Measurements from ENCODE around the gene BIN2. TPM values are rescaled to one million over a fixed set of nuclear protein-coding genes. Genes with fewer than 3 reads are reported as not detected.

The BIN2 gene
- 93.8 TPM for polyA plus RNA-seq

- no peaks in the 10 kb centered on the region for H3K27me3 Mint-ChIP-seq
Observed at GRCh38 chr12:51323966-51324895, at the start of gene BIN2. Gene BIN2 (minus strand): TSS chr12:51324174. CDS start chr12:51324102, 72 bp downstream.

GRCh38 chr12:51373187-51373586 lies 49.2 kb upstream of the BIN2 start:
- peaks cover 11% of the 10 kb centered on the region for H3K36me3 Mint-ChIP-seq
- no peak overlapping the region for H3K27ac Mint-ChIP-seq
- H3K4me3 Mint-ChIP-seq: no peak overlapping the region
- peaks cover 18 to 22% (median 19%) of the 10 kb centered on the region in 3 donors for H3K4me1 Mint-ChIP-seq
- no peaks in the 10 kb centered on the region for H3K9me3 Mint-ChIP-seq
- peaks cover 13% of the 10 kb centered on the region for H3K27me3 Mint-ChIP-seq

More at GRCh38 chr12:51323966-51324895, at the start of gene BIN2:
- H3K9me3 Mint-ChIP-seq: no peaks in the 10 kb centered on the region
- peak within 1 kb of the TSS; percentile 93 to 98 (median 94) for H3K27ac Mint-ChIP-seq
- H3K4me1 Mint-ChIP-seq: peaks cover 61 to 65% (median 62%) of the 10 kb centered on the region in 3 donors
- peaks cover 15% of the 10 kb centered on the region for H3K36me3 Mint-ChIP-seq
- H3K4me3 Mint-ChIP-seq: peak within 1 kb of the TSS; percentile 91 to 97 (median 94)

- peaks cover 4% of the 10 kb centered on the region for H3K36me3 Mint-ChIP-seq
- H3K9me3 Mint-ChIP-seq: no peaks in the 10 kb centered on the region
- peaks cover 19 to 28% (median 25%) of the 10 kb centered on the region in 3 donors for H3K4me1 Mint-ChIP-seq
- H3K27ac Mint-ChIP-seq: peak overlapping the region in 1 of 3 donors; percentile 14
- no peak overlapping the region for H3K4me3 Mint-ChIP-seq
- peaks cover 13% of the 10 kb centered on the region for H3K27me3 Mint-ChIP-seq
Observed at GRCh38 chr12:51372021-51372420, 48.0 kb upstream of the BIN2 start.

- H3K4me1 Mint-ChIP-seq: peaks cover 19 to 28% (median 25%) of the 10 kb centered on the region in 3 donors
- peak overlapping the region in 1 of 4 donors; percentile 50 for H3K4me3 Mint-ChIP-seq
- no peaks in the 10 kb centered on the region for H3K9me3 Mint-ChIP-seq
- H3K27me3 Mint-ChIP-seq: peaks cover 15% of the 10 kb centered on the region
- peak overlapping the region in 2 of 3 donors; percentile 27 to 40 for H3K27ac Mint-ChIP-seq
- peaks cover 4% of the 10 kb centered on the region for H3K36me3 Mint-ChIP-seq
Observed at GRCh38 chr12:51371295-51371953, 47.5 kb upstream of the BIN2 start.

- Mint-ChIP-seq H3K36me3 (peaks cover 4% of the 10 kb centered on the region), H3K4me1 (peaks cover 19 to 28% (median 25%) of the 10 kb centered on the region in 3 donors), H3K4me3 (peak overlapping the region in 1 of 4 donors; percentile 52), H3K9me3 (no peaks in the 10 kb centered on the region), H3K27me3 (peaks cover 15% of the 10 kb centered on the region), H3K27ac (peak overlapping the region in 2 of 3 donors; percentile 3 to 77)
Observed at GRCh38 chr12:51370667-51371066, 46.7 kb upstream of the BIN2 start.

GRCh38 chr12:51369581-51369980 lies 45.6 kb upstream of the BIN2 start:
- Mint-ChIP-seq H3K27ac (peak overlapping the region; percentile 77 to 96 (median 87)), H3K9me3 (no peaks in the 10 kb centered on the region), H3K36me3 (peaks cover 4% of the 10 kb centered on the region), H3K4me3 (peak overlapping the region; percentile 10 to 89 (median 52)), H3K27me3 (peaks cover 19% of the 10 kb centered on the region), H3K4me1 (peaks cover 19 to 28% (median 24%) of the 10 kb centered on the region in 3 donors)

DNA sequence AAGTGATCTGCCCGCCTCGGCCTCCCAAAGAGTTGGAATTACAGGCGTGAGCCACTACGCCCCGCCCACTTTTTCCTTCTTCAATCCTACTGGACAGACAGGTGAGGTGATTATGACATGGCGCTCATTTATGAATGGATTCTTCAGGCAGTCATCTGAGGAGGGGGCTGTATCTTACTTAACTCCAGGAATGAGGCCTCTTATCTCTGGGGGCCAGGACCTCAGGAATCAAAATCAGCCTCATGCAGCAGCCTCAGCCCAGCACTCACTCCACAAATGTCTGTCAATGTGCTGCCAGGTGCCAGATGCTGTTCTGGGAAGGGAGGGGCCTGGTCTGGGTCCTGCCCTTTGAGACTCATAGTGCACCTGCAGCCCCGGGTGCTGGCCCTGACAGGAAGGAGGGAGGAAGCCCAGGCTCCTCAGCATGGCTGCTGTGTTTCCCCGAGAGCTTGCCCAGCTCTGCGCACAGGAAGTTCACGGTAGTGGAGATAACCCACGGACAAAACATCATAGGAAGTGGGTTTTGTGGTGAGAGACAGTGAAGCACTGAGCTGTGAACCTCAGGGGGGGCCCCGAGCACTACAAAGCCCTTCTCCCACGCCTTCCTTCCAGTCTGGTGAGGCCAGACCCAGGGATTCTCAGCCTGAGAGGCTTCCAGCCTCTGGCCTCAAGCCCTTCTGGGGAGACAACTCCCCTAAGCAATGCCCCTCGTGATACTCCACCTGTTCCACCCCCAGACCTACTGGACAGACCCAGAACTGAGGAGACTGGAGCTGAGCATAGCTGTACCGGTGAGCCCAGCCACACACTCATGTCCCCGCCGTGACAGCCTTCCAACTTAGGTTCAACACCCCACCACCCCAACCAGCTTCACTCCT lies 44.9 kb upstream of the BIN2 start:
- Mint-ChIP-seq H3K27me3 (peaks cover 19% of the 10 kb centered on the region), H3K4me1 (peaks cover 19 to 28% (median 24%) of the 10 kb centered on the region in 3 donors)

GRCh38 chr12:51365276-51365675 lies 41.3 kb upstream of the BIN2 start:
- H3K27me3 Mint-ChIP-seq: peaks cover 18% of the 10 kb centered on the region
- H3K4me3 Mint-ChIP-seq: no peak overlapping the region
- peaks cover 14 to 21% (median 20%) of the 10 kb centered on the region in 3 donors for H3K4me1 Mint-ChIP-seq
- peaks cover 3% of the 10 kb centered on the region for H3K36me3 Mint-ChIP-seq
- H3K27ac Mint-ChIP-seq: no peak overlapping the region
- no peaks in the 10 kb centered on the region for H3K9me3 Mint-ChIP-seq

More for the DNA sequence above, 44.9 kb upstream of the BIN2 start:
- Mint-ChIP-seq H3K36me3 (peaks cover 4% of the 10 kb centered on the region), H3K9me3 (no peaks in the 10 kb centered on the region), H3K27ac (peak overlapping the region; percentile 77 to 96 (median 87)), H3K4me3 (peak overlapping the region; percentile 10 to 89 (median 64))

DNA sequence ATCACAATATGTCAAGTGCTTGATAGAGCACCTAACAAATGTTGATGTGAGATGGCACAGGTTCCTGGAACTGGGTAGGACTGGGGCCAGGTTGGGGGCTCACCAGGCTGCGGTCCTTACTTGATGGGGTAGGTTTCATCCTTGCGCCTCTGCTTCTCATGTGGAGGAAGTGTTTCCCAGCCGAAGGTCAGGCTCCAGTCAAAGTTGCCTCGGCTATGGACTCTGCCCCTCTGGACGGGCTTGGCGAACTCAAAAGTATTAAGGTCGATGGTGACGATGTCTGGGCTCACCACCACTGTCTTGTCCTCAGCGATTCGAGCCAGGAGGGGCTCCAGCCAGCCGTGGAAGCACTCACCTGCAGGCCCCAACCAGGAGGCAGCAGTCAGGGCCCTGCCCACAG lies 40.0 kb upstream of the BIN2 start:
- no peak overlapping the region for H3K27ac Mint-ChIP-seq

GRCh38 chr12:51362747-51363342 lies 38.9 kb upstream of the BIN2 start:
- Mint-ChIP-seq H3K4me1 (peaks cover 7 to 9% (median 8%) of the 10 kb centered on the region in 3 donors), H3K27me3 (peaks cover 10% of the 10 kb centered on the region), H3K27ac (no peak overlapping the region), H3K4me3 (no peak overlapping the region), H3K36me3 (peaks cover 3% of the 10 kb centered on the region), H3K9me3 (no peaks in the 10 kb centered on the region)

More for the DNA sequence above, 40.0 kb upstream of the BIN2 start:
- Mint-ChIP-seq H3K9me3 (no peaks in the 10 kb centered on the region), H3K4me1 (peaks cover 5 to 12% (median 12%) of the 10 kb centered on the region in 3 donors), H3K4me3 (no peak overlapping the region), H3K36me3 (peaks cover 3% of the 10 kb centered on the region), H3K27me3 (peaks cover 13% of the 10 kb centered on the region)

- peaks cover 12% of the 10 kb centered on the region for H3K27me3 Mint-ChIP-seq
- no peak overlapping the region for H3K4me3 Mint-ChIP-seq
- peaks cover 3% of the 10 kb centered on the region for H3K36me3 Mint-ChIP-seq
- no peak overlapping the region for H3K27ac Mint-ChIP-seq
- peaks cover 6 to 13% (median 7%) of the 10 kb centered on the region in 3 donors for H3K4me1 Mint-ChIP-seq
- no peaks in the 10 kb centered on the region for H3K9me3 Mint-ChIP-seq
Observed at GRCh38 chr12:51362307-51362706, 38.3 kb upstream of the BIN2 start.

DNA sequence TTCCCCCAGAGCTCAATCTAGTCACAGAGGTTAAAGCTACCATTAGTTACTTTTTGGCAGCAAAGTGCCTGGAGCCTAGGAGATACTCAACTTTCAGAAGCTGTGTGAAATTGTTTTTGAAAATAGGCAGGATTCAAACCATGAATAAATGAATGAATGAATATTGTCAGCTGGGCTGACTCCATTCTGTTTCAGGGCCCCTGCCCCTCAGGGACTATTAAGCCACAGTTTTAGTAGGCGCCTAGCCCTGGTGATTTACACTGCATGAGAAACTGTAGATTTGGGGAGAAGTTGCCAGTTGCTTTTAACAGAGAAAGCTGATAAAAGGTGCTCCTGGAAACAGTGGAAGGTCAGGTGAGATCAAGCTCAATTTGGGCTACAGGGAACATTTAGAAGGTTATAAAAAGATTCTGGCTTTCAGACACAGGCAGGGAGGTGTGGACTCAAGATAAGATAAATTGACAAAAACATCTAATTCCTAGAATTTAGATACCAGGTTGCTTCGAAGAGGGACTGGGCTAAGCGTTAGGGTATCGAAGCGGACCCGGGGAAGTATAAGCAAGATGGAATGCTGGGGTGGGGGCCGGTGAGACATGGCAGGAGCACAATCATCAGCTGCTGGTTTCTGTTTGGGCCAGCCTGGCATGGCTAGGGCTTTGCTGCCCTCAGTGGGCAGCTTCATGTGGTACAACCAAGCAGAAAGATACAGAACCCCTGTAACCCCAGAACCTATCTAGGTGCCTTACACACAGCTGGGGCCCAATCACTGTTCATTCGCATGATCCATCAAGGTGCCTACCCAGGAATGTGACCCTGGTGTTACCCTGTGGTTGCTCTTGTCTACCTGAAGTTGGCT lies 37.4 kb upstream of the BIN2 start:
- H3K36me3 Mint-ChIP-seq: peaks cover 3% of the 10 kb centered on the region
- H3K4me1 Mint-ChIP-seq: peaks cover 10 to 18% (median 12%) of the 10 kb centered on the region in 3 donors
- no peaks in the 10 kb centered on the region for H3K9me3 Mint-ChIP-seq
- H3K27ac Mint-ChIP-seq: peak overlapping the region in 1 of 3 donors; percentile 4
- peaks cover 9% of the 10 kb centered on the region for H3K27me3 Mint-ChIP-seq
- no peak overlapping the region for H3K4me3 Mint-ChIP-seq

DNA sequence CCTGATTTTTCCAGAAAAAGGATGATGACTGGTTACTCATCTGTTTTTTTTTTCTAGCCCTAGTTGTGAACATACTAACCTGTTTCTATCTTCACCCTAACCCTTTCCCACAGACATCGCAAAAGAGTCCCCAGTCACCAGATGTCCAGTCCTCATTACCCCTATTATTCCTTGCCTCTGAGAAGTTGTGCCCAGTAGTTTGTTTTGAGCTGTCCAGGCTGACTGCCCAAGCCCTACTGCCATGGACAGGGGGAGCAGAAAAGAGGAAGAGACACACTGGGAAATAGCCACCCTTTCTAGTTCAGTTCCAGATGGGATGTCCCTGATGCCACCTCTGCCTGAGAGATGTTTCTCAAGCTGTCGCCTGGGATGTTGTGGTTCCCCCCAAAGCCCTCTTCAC lies 36.3 kb upstream of the BIN2 start:
- no peak overlapping the region for H3K27ac Mint-ChIP-seq
- H3K9me3 Mint-ChIP-seq: no peaks in the 10 kb centered on the region
- H3K4me3 Mint-ChIP-seq: no peak overlapping the region
- peaks cover 10 to 18% (median 12%) of the 10 kb centered on the region in 3 donors for H3K4me1 Mint-ChIP-seq
- H3K36me3 Mint-ChIP-seq: peaks cover 3% of the 10 kb centered on the region
- peaks cover 9% of the 10 kb centered on the region for H3K27me3 Mint-ChIP-seq
